GM13976 (cell line): ENCODE data around the gene VSTM2A.

ENCODE experiments used
- DNase-seq: peaks from one replicate; pipeline ENCODE4 v3.0.0; 2012; ENCODE audit warnings: low spot score
- in situ Hi-C: fragments of 300-500 bp; cut with MboI; formaldehyde crosslinking; loops from one replicate; pipeline ENCODE4 v1.12.0; 2022; ENCODE audit warnings: low sequenced_read_pairs, mixed read lengths, inconsistent platforms; ENCODE audit not compliant: unreplicated experiment
- TF ChIP-seq, protein P1 (sequence below): IDR thresholded peaks from 2 replicates; pipeline ENCODE4 v1.5.1; 2012; ENCODE audit warnings: borderline replicate concordance, mild to moderate bottlenecking; ENCODE audit not compliant: insufficient read depth; ENCODE audit errors: extremely low read depth, missing control alignments, control extremely low read depth

Gene VSTM2A

DNA sequence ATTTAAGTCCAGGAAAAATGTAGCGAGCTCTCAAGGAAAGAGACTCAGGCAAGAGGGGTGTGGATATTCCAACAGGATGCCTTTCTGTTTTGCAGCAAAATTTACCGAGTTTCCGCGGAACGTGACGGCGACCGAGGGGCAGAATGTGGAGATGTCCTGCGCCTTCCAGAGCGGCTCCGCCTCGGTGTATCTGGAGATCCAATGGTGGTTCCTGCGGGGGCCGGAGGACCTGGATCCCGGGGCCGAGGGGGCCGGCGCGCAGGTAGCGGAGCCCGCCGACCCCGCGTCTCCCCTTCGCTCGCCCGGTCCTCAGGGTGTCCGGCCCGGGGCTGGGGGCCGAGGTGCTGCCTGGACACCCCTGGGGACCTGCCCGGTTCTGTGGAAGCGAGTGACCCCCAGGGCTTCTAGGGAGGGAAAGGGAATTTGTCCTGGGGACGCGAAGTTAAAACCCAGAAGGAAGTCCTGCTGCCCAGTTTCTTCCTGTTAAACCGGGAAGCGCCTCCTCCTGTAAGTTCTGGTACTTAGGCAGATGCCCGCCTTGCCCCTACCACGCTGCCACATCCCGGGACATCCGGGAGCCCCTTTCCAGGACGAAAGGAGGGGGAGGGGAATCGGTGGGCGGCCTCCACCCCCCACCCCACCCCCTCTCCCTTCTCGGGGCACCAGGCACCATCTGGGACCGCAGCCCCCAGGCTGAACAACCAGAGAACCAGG lies 2.5 kb downstream of the VSTM2A start:
- in situ Hi-C loops = no loop called here
- DNase-seq = peak; percentile 23
- TF ChIP-seq, protein P1, sequence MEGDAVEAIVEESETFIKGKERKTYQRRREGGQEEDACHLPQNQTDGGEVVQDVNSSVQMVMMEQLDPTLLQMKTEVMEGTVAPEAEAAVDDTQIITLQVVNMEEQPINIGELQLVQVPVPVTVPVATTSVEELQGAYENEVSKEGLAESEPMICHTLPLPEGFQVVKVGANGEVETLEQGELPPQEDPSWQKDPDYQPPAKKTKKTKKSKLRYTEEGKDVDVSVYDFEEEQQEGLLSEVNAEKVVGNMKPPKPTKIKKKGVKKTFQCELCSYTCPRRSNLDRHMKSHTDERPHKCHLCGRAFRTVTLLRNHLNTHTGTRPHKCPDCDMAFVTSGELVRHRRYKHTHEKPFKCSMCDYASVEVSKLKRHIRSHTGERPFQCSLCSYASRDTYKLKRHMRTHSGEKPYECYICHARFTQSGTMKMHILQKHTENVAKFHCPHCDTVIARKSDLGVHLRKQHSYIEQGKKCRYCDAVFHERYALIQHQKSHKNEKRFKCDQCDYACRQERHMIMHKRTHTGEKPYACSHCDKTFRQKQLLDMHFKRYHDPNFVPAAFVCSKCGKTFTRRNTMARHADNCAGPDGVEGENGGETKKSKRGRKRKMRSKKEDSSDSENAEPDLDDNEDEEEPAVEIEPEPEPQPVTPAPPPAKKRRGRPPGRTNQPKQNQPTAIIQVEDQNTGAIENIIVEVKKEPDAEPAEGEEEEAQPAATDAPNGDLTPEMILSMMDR = no peak

DNA sequence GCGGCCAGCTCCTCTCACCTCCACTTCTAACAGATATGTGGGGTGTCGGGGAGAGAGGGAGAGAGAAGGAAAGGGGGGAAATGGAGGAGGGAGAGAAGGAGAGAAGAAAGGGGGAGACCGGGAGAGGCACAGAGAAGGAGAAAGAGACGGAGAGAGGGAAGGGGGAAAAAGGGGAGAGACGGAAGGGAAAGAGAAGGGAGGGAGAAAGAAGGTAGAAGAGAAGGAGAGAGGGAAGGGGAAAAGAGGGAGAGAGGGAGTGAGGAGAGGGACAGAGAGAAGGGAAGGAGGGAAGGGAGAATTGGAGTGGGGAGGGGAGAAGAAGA lies 3.0 kb downstream of the VSTM2A start:
- TF ChIP-seq, protein P1 = no peak
- in situ Hi-C loops = no loop called here
- no peak for DNase-seq

GRCh38 chr7:54546081-54546985 lies 4.2 kb downstream of the VSTM2A start:
- DNase-seq = peak; percentile 36
- TF ChIP-seq, protein P1 = no peak
- in situ Hi-C loops = no loop called here

GRCh38 chr7:54546986-54547314 lies 4.8 kb downstream of the VSTM2A start:
- in situ Hi-C loops = no loop called here
- DNase-seq = no peak
- TF ChIP-seq, protein P1 = no peak

GRCh38 chr7:54550471-54550870 lies 8.3 kb downstream of the VSTM2A start:
- TF ChIP-seq, protein P1 = no peak
- in situ Hi-C loops = no loop called here
- no peak for DNase-seq

GRCh38 chr7:54556121-54556520 lies 13.9 kb downstream of the VSTM2A start:
- in situ Hi-C loops = no loop called here
- no peak for DNase-seq
- TF ChIP-seq, protein P1 = no peak
